H9 (cell line): Measurements from ENCODE around the gene SYNE2. TPM values are rescaled to one million over a fixed set of nuclear protein-coding genes. Genes with fewer than 3 reads are reported as not detected.

Experiments used
- DNase-seq: peaks from one replicate; pipeline ENCODE4 v3.0.0-alpha.2; 2017
- H2AFZ ChIP-seq: one replicate; pipeline ENCODE4 v1.6.1; 2013; ENCODE audit warnings: mild to moderate bottlenecking, low read length, control low read depth, moderate library complexity
- H2AK5ac ChIP-seq: 2 replicates; pipeline ENCODE4 v1.6.1; 2013; ENCODE audit warnings: low read length, control low read depth, mixed read lengths; ENCODE audit not compliant: insufficient read length
- H2BK120ac ChIP-seq: one replicate; pipeline ENCODE4 v1.6.1; 2013; ENCODE audit warnings: low read depth, mild to moderate bottlenecking, low read length, control low read depth, inconsistent platforms; ENCODE audit not compliant: poor library complexity, severe bottlenecking
- H2BK12ac ChIP-seq: 2 replicates; pipeline ENCODE4 v1.6.1; 2013; ENCODE audit warnings: low read length, control low read depth, mixed read lengths, low read depth; ENCODE audit not compliant: insufficient read length
- H2BK15ac ChIP-seq: 2 replicates; pipeline ENCODE4 v1.6.1; 2013; ENCODE audit warnings: low read depth, low read length, control low read depth
- H2BK20ac ChIP-seq: one replicate; pipeline ENCODE4 v1.6.1; 2013; ENCODE audit warnings: low read depth, mild to moderate bottlenecking, low read length, control low read depth, inconsistent platforms; ENCODE audit not compliant: poor library complexity, severe bottlenecking
- H2BK5ac ChIP-seq: 2 replicates; pipeline ENCODE4 v1.6.1; 2013; ENCODE audit warnings: low read length, control low read depth, mixed read lengths; ENCODE audit not compliant: insufficient read length
- H3K14ac ChIP-seq: 2 replicates; pipeline ENCODE4 v1.6.1; 2013; ENCODE audit warnings: low read length, control low read depth; ENCODE audit not compliant: insufficient read depth
- H3K18ac ChIP-seq: 2 replicates; pipeline ENCODE4 v1.6.1; 2013; ENCODE audit warnings: low read depth, mild to moderate bottlenecking, mixed read lengths, low read length, control low read depth; ENCODE audit not compliant: insufficient read length
- H3K23ac ChIP-seq: 2 replicates; pipeline ENCODE4 v1.6.1; 2013; ENCODE audit warnings: low read length, control low read depth, mixed read lengths, low read depth; ENCODE audit not compliant: insufficient read length
- H3K23me2 ChIP-seq: 2 replicates; pipeline ENCODE4 v1.6.1; 2013; ENCODE audit warnings: low read depth, mild to moderate bottlenecking, mixed read lengths, low read length, control low read depth; ENCODE audit not compliant: insufficient read length, poor library complexity, severe bottlenecking
- H3K27ac ChIP-seq: 2 replicates; pipeline ENCODE4 v1.5.1; 2013; ENCODE audit warnings: low read length, control low read depth, mixed read lengths, low read depth; ENCODE audit not compliant: insufficient read length
- H3K27me3 ChIP-seq: 2 replicates; pipeline ENCODE4 v1.6.1; 2013; ENCODE audit warnings: low read length, control low read depth, inconsistent platforms; ENCODE audit not compliant: insufficient read depth
- H3K4ac ChIP-seq: 2 replicates; pipeline ENCODE4 v1.6.1; 2013; ENCODE audit warnings: low read depth, mild to moderate bottlenecking, control low read depth, inconsistent platforms, low read length, moderate library complexity
- H3K4me1 ChIP-seq: 2 replicates; pipeline ENCODE4 v1.6.1; 2013; ENCODE audit warnings: low read length, control low read depth, inconsistent platforms; ENCODE audit not compliant: insufficient read depth
- H3K4me2 ChIP-seq: 2 replicates; pipeline ENCODE4 v1.6.1; 2013; ENCODE audit warnings: low read length, control low read depth, mixed read lengths; ENCODE audit not compliant: insufficient read length, insufficient read depth
- H3K56ac ChIP-seq: 2 replicates; pipeline ENCODE4 v1.6.1; 2013; ENCODE audit warnings: low read depth, mild to moderate bottlenecking, mixed read lengths, low read length, control low read depth; ENCODE audit not compliant: insufficient read length
- H3K79me1 ChIP-seq: 2 replicates; pipeline ENCODE4 v1.6.1; 2013; ENCODE audit warnings: low read depth, mild to moderate bottlenecking, moderate library complexity, low read length, control low read depth, inconsistent platforms; ENCODE audit not compliant: insufficient read depth, poor library complexity, severe bottlenecking
- H3K79me2 ChIP-seq: 2 replicates; pipeline ENCODE4 v1.6.1; 2013; ENCODE audit warnings: low read length, control low read depth, inconsistent platforms; ENCODE audit not compliant: insufficient read depth
- H3K9ac ChIP-seq: 2 replicates; pipeline ENCODE4 v1.6.1; 2013; ENCODE audit warnings: low read length, control low read depth, mixed read lengths; ENCODE audit not compliant: insufficient read length; ENCODE audit errors: extremely low read depth
- H3K9me3 ChIP-seq: one replicate; pipeline ENCODE4 v1.6.1; 2013; ENCODE audit warnings: low read depth, low read length, inconsistent platforms; ENCODE audit not compliant: control insufficient read depth
- H3T11ph ChIP-seq: one replicate; pipeline ENCODE4 v1.6.1; 2013; ENCODE audit warnings: mild to moderate bottlenecking, low read length, control low read depth, inconsistent platforms
- H4K20me1 ChIP-seq: one replicate; pipeline ENCODE4 v1.6.1; 2013; ENCODE audit not compliant: control insufficient read depth, insufficient read length, insufficient read depth
- H4K5ac ChIP-seq: 2 replicates; pipeline ENCODE4 v1.6.1; 2013; ENCODE audit warnings: low read depth, mild to moderate bottlenecking, mixed read lengths, low read length, control low read depth; ENCODE audit not compliant: insufficient read length
- H4K8ac ChIP-seq: replicated peaks from 2 replicates; pipeline ENCODE4 v1.6.1; 2013; ENCODE audit warnings: low read length, control low read depth, mixed read lengths, low read depth; ENCODE audit not compliant: insufficient read length
- H4K91ac ChIP-seq: 2 replicates; pipeline ENCODE4 v1.6.1; 2013; ENCODE audit warnings: low read depth, mild to moderate bottlenecking, moderate library complexity, mixed read lengths, low read length, control low read depth; ENCODE audit not compliant: insufficient read length
- H3K27ac Mint-ChIP-seq, 3 experiments: 2 replicates in 2 of 3; 3 replicates in 1 of 3; pipeline ENCODE4 v1.8.0; 2020 to 2021; ENCODE audit warnings: mixed read lengths in 3 of 3, mild to moderate bottlenecking in 1 of 3, moderate library complexity in 1 of 3
- H3K27me3 Mint-ChIP-seq: 2 replicates; pipeline ENCODE4 v1.8.0; 2021; ENCODE audit warnings: low read depth, mild to moderate bottlenecking, moderate library complexity, mixed read lengths
- H3K36me3 Mint-ChIP-seq, 3 experiments: 2 replicates in 2 of 3; 3 replicates in 1 of 3; pipeline ENCODE4 v1.8.0; 2020 to 2021; ENCODE audit warnings: low read depth in 3 of 3, mixed read lengths in 3 of 3; ENCODE audit not compliant: insufficient read depth in 1 of 3
- H3K4me1 Mint-ChIP-seq, 2 experiments: 2 replicates each; pipeline ENCODE4 v1.8.0; 2020; ENCODE audit warnings: mixed read lengths in 2 of 2
- H3K4me3 Mint-ChIP-seq, 2 experiments: 2 replicates in 1 of 2; 3 replicates in 1 of 2; pipeline ENCODE4 v1.8.0; 2020 to 2021; ENCODE audit warnings: mild to moderate bottlenecking in 2 of 2, mixed read lengths in 2 of 2, moderate library complexity in 1 of 2
- H3K9me3 Mint-ChIP-seq, 2 experiments: 2 replicates in 1 of 2; 3 replicates in 1 of 2; pipeline ENCODE4 v1.8.0; 2020; ENCODE audit warnings: mild to moderate bottlenecking in 2 of 2, mixed read lengths in 2 of 2, moderate library complexity in 1 of 2
- CTCF ChIP-seq: fragments of 200-600 bp; sonication (generic); conservative IDR thresholded peaks from 3 replicates; pipeline ENCODE4 v1.8.0; 2021; ENCODE audit warnings: antibody characterized with exemption, mild to moderate bottlenecking
- WGBS: extraction: QIAGEN DNeasy Blood & Tissue Kit; methylation state at CpG from one replicate; pipeline ENCODE4 v1.1.7; 2013; ENCODE audit warnings: missing lambda C conversion rate, low lambda C conversion rate, mixed read lengths; ENCODE audit not compliant: insufficient read length; ENCODE audit errors: extremely low coverage; 5-methylcytosine and 5-hydroxymethylcytosine counted together
- total RNA-seq: library from RNA; stranded (reverse); gene quantifications from 2 replicates; pipeline ENCODE4 v1.2.1, GENCODE V29; 2021

The SYNE2 gene
- total RNA-seq, 1 experiment from 2014 or later: 43.3 TPM

DNA sequence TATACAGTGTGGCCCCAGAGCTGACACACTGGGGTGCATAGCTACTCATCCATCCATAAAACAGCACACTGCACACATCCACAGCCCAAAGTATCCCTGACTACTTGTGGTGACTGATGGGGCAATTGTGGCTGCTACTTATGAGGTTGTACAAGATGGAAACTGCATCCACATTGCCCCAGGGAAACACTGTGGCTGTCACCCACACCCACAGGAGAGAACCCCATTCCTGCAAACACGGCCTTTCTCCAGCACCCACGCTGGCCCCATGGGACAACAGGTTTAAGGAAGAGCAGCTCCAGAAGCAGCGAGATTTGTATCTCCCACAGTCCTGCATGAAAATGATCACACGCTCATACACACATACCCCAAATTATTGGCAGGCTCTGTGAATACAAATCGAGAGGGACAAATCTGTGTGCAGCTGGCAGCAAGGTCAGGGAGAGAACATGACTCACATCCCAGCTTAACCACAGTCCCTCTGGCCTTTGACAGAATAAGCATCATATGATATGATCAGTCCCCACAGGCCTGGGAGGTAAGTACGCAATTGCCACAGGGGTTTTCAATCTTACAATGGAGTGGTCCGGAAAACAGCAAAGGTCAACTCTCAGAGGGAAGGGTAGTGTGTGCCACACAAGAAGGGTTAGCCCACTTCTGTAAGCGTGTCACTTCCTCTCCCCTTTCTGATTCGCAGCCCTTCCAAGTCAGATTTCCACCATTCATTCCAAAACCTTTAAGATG lies 379.5 kb downstream of the SYNE2 start:
- H3K56ac ChIP-seq: no peak overlapping the region
- H2BK5ac ChIP-seq: no peak overlapping the region
- no peak for TF ChIP-seq CTCF
- no peaks in the 10 kb centered on the region for H3K4me1 Mint-ChIP-seq
- H3K9ac ChIP-seq: no peak overlapping the region
- H3K27ac ChIP-seq: no peak overlapping the region
- no peak overlapping the region for H3K23ac ChIP-seq
- H2BK12ac ChIP-seq: no peak overlapping the region
- H2AK5ac ChIP-seq: no peak overlapping the region
- H4K5ac ChIP-seq: no peak overlapping the region
- WGBS: no CpG with 5 or more reads among the region's 9 CpGs
- H3K4me2 ChIP-seq: no peak overlapping the region
- no peaks in the 10 kb centered on the region for H3K23me2 ChIP-seq
- H2BK15ac ChIP-seq: no peak overlapping the region
- H3K14ac ChIP-seq: no peak overlapping the region
- H3K27ac Mint-ChIP-seq: no peak overlapping the region
- H3K27me3 Mint-ChIP-seq: no peaks in the 10 kb centered on the region; the same call in 1 of the 2 replicates
- H2BK120ac ChIP-seq: no peak overlapping the region
- peaks cover 0 to 17% (median 10%) of the 10 kb centered on the region in 3 experiments; a peak in 4 of 7 replicates for H3K36me3 Mint-ChIP-seq
- no peak overlapping the region for H3K18ac ChIP-seq
- no peak overlapping the region for H2AFZ ChIP-seq
- H4K8ac ChIP-seq: no peak overlapping the region
- no peak overlapping the region for H2BK20ac ChIP-seq
- H3K9me3 ChIP-seq: no peaks in the 10 kb centered on the region
- no peak overlapping the region for H3K4ac ChIP-seq
- H4K91ac ChIP-seq: no peak overlapping the region
- no peaks in the 10 kb centered on the region for H3K79me1 ChIP-seq
- H3K4me3 Mint-ChIP-seq: no peak overlapping the region
- no peaks in the 10 kb centered on the region for H3K4me1 ChIP-seq
- H4K20me1 ChIP-seq: no peaks in the 10 kb centered on the region
- DNase-seq: no peak
- H3K79me2 ChIP-seq: no peaks in the 10 kb centered on the region
- no peak overlapping the region for H3T11ph ChIP-seq
- H3K27me3 ChIP-seq: no peaks in the 10 kb centered on the region
- no peaks in the 10 kb centered on the region for H3K9me3 Mint-ChIP-seq
